Measurements from ENCODE around the gene ADD2.

ADD2 gene

GRCh38 chr2:70607121-70607561, 160.9 kb downstream of the ADD2 start:
- TF ChIP-seq CTCF (IDR thresholded peaks at IDR 0.05; ENCODE audit: low read depth, low read length), result no peak
- no peak for DNase-seq (ENCODE audit: extremely low read depth, low read depth)
